ENCODE data around the gene ADAM10. TPM values are rescaled to one million over a fixed set of nuclear protein-coding genes. Genes with fewer than 3 reads are reported as not detected.
A peak's percentile ranks its signal among the peaks of the same experiment; 100 is the strongest.

The ADAM10 gene
- total RNA-seq, 6 experiments from 2014 or later, result 155 to 227 (median 196) TPM

- no peaks in the 10 kb centered on the region for H3K36me3 Mint-ChIP-seq (ENCODE audit: low read depth)
- no peak for TF ChIP-seq CTCF (IDR thresholded peaks at IDR 0.05)
- H3K9me3 Mint-ChIP-seq, result no peaks in the 10 kb centered on the region
- peak overlapping the region; percentile 14; the same call in 1 of the 2 replicates for H3K4me3 Mint-ChIP-seq
- H3K27ac Mint-ChIP-seq, result 0 out of 2 replicates have a peak overlapping the region, but pooled peaks have one; percentile 8
- DNase-seq, result peak; percentile 22
- peaks cover 6% of the 10 kb centered on the region for H3K27me3 Mint-ChIP-seq (ENCODE audit: insufficient read depth)
- peaks cover 64% of the 10 kb centered on the region for H3K4me1 Mint-ChIP-seq (ENCODE audit: low read depth)
These were observed 200.3 kb downstream of the ADAM10 start for GRCh38 chr15:58549013-58549784.

GRCh38 chr15:58548308-58549012 lies 201.0 kb downstream of the ADAM10 start:
- Mint-ChIP-seq H3K4me1 (ENCODE audit: low read depth) (peaks cover 64% of the 10 kb centered on the region), H3K27me3 (ENCODE audit: insufficient read depth) (peaks cover 5% of the 10 kb centered on the region), H3K27ac (0 out of 2 replicates have a peak overlapping the region, but pooled peaks have one; percentile 8), H3K36me3 (ENCODE audit: low read depth) (no peaks in the 10 kb centered on the region), H3K4me3 (no peak overlapping the region), H3K9me3 (no peaks in the 10 kb centered on the region)
- no peak for DNase-seq
- no peak for TF ChIP-seq CTCF (IDR thresholded peaks at IDR 0.05)

DNA sequence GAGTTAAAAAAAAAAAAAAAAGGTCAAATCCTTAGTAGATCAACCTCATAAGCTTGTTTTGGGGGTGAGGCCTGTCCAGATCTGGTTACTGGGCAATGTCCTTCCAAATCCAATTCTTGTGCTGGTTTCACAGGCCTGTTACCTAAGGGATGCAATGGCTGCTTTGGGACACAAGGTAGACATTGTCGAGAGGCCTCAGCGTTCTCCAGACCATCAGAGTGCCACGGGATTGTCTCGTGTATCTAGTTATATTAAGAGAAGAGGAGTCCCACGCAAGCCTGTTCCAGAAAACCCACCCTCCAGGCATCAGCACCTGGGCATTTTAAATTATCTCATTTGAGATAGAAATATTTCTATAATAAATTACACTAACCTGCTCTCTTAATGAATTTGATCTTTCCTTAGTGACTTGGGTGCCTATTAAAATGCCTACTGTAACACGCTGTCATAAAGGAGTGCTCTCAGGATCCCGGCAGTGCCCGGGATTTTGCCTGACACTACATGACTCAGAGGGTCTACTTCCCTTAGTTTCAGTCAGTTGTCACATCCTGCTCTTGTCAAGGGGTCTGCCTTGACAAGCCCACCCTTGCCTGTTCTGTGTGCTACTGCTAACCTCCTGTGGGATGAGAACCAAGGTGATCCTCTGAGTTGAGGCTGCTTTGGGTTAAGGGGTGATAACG lies 201.7 kb downstream of the ADAM10 start:
- Mint-ChIP-seq H3K36me3 (ENCODE audit: low read depth) (no peaks in the 10 kb centered on the region), H3K27me3 (ENCODE audit: insufficient read depth) (peaks cover 5% of the 10 kb centered on the region), H3K27ac (peak overlapping the region; percentile 77), H3K4me1 (ENCODE audit: low read depth) (peaks cover 64% of the 10 kb centered on the region), H3K9me3 (no peaks in the 10 kb centered on the region), H3K4me3 (peak overlapping the region; percentile 52)
- no peak for TF ChIP-seq CTCF (IDR thresholded peaks at IDR 0.05)
- DNase-seq, result no peak

- H3K9me3 Mint-ChIP-seq, result no peaks in the 10 kb centered on the region
- H3K4me1 Mint-ChIP-seq (ENCODE audit: low read depth), result peaks cover 59% of the 10 kb centered on the region
- peaks cover 9% of the 10 kb centered on the region for H3K27me3 Mint-ChIP-seq (ENCODE audit: insufficient read depth)
- no peaks in the 10 kb centered on the region for H3K36me3 Mint-ChIP-seq (ENCODE audit: low read depth)
- peak overlapping the region; percentile 52 for H3K4me3 Mint-ChIP-seq
- peak overlapping the region; percentile 77 for H3K27ac Mint-ChIP-seq
- DNase-seq, result peak; percentile 93
- no peak for TF ChIP-seq CTCF (IDR thresholded peaks at IDR 0.05)
These were observed 202.6 kb downstream of the ADAM10 start for GRCh38 chr15:58546635-58547627.
